ENCODE measurements around the gene SPATS2. TPM values are rescaled to one million over a fixed set of nuclear protein-coding genes. Genes with fewer than 3 reads are reported as not detected.
A peak's percentile ranks its signal among the peaks of the same experiment; 100 is the strongest.

The SPATS2 gene
- total RNA-seq, 1 experiment from 2014 or later: 74.2 TPM

- peak; percentile 88 for ATAC-seq
- peak within 1 kb of the TSS; percentile 34; the same call in 1 of the 2 replicates for H3K27ac ChIP-seq (ENCODE audit: low read depth, low read length)
- H3K9me3 ChIP-seq (ENCODE audit: control insufficient read depth in 1 of 2, insufficient read depth in 1 of 2, low read depth in 1 of 2, low read length in 2 of 2): no peaks in the 10 kb centered on the region
- RAD21 ChIA-PET (ENCODE audit: low non-redundant PET in 1 of 2, low total read pairs in 2 of 2, uncharacterized antibody in 2 of 2, unreplicated experiment in 2 of 2): no interaction called here
- peaks cover 13 to 38% of the 10 kb centered on the region in 2 experiments for H3K4me1 ChIP-seq (ENCODE audit: control insufficient read depth in 1 of 2, insufficient read depth in 2 of 2, low read length in 2 of 2)
- POLR2A ChIA-PET: interaction anchor here (0.5 to 0.7 kb wide), 2 partner anchors 40 to 182 kb away, joined by 3 to 4 read pairs; no protein-coding TSS in a partner anchor
- H3K9ac ChIP-seq (ENCODE audit: low read length): peak within 1 kb of the TSS; percentile 60
- TSS peak; percentile 69 for BruUV-seq (replicated peaks)
- CTCF ChIA-PET: interaction anchor here (0.6 to 2.2 kb wide), 7 partner anchors 10 to 390 kb away, joined by 3 to 11 read pairs (median 4); partner anchors contain the start of genes DNAJC22 and TROAP
- H3K36me3 ChIP-seq (ENCODE audit: control insufficient read depth in 1 of 2, insufficient read depth in 2 of 2, low read length in 2 of 2): no peaks in the 10 kb centered on the region
- DNase-seq (ENCODE audit: low read depth, low spot score): peak; percentile 33
- H2AFZ ChIP-seq (ENCODE audit: low read depth, low read length, poor library complexity, severe bottlenecking): peak within 1 kb of the TSS; percentile 99
- H3K4me3 ChIP-seq (replicated peaks in 1 of 2; ENCODE audit: low read depth in 1 of 2, low read length in 2 of 2): peak within 1 kb of the TSS; percentile 51 to 64
- H3K9me2 ChIP-seq (ENCODE audit: insufficient read depth): no peaks in the 10 kb centered on the region
- intact Hi-C loops (cut with micrococcal nuclease): no loop called here
- TF ChIP-seq EGR1 (IDR thresholded peaks at IDR 0.05; ENCODE audit: low read depth) (peak; percentile 90), CTCF (IDR thresholded peaks at IDR 0.05 in 2 of 3, conservative IDR thresholded peaks at IDR 0.05 in 1 of 3; ENCODE audit: borderline replicate concordance in 1 of 3, insufficient read depth in 1 of 3, low read depth in 2 of 3, low read length in 2 of 3) (peak; percentile 67 to 90 (median 90); a peak in 5 of 6 replicates), POLR2A (IDR thresholded peaks at IDR 0.05; ENCODE audit: borderline replicate concordance, extremely low read depth, insufficient read depth, insufficient read length) (peak; percentile 35), POLR2AphosphoS5 (IDR thresholded peaks at IDR 0.05; ENCODE audit: low read depth, low read length) (peak; percentile 81), RAD21 (IDR thresholded peaks at IDR 0.05; ENCODE audit: low read depth) (peak; percentile 49; the same call in 1 of the 2 replicates), CBX3 (IDR thresholded peaks at IDR 0.05; ENCODE audit: low read depth) (no peak), YY1 (IDR thresholded peaks at IDR 0.05; ENCODE audit: extremely low read depth, insufficient replicate concordance, low read depth, low read length) (peak; percentile 55), ZFX (IDR thresholded peaks at IDR 0.05) (no peak)
- TF ChIP-seq, protein P1, sequence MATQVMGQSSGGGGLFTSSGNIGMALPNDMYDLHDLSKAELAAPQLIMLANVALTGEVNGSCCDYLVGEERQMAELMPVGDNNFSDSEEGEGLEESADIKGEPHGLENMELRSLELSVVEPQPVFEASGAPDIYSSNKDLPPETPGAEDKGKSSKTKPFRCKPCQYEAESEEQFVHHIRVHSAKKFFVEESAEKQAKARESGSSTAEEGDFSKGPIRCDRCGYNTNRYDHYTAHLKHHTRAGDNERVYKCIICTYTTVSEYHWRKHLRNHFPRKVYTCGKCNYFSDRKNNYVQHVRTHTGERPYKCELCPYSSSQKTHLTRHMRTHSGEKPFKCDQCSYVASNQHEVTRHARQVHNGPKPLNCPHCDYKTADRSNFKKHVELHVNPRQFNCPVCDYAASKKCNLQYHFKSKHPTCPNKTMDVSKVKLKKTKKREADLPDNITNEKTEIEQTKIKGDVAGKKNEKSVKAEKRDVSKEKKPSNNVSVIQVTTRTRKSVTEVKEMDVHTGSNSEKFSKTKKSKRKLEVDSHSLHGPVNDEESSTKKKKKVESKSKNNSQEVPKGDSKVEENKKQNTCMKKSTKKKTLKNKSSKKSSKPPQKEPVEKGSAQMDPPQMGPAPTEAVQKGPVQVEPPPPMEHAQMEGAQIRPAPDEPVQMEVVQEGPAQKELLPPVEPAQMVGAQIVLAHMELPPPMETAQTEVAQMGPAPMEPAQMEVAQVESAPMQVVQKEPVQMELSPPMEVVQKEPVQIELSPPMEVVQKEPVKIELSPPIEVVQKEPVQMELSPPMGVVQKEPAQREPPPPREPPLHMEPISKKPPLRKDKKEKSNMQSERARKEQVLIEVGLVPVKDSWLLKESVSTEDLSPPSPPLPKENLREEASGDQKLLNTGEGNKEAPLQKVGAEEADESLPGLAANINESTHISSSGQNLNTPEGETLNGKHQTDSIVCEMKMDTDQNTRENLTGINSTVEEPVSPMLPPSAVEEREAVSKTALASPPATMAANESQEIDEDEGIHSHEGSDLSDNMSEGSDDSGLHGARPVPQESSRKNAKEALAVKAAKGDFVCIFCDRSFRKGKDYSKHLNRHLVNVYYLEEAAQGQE (IDR thresholded peaks at IDR 0.05; ENCODE audit: low read depth): no peak
- H4K20me1 ChIP-seq (ENCODE audit: insufficient read depth): no peaks in the 10 kb centered on the region
- H3K27me3 ChIP-seq (ENCODE audit: insufficient read depth, low read length): no peaks in the 10 kb centered on the region
- no peaks in the 10 kb centered on the region for H3K79me2 ChIP-seq (ENCODE audit: insufficient read depth, low read length)
- peak within 1 kb of the TSS; percentile 93 for H3K4me2 ChIP-seq (ENCODE audit: low read length)
These were observed 30.3 kb upstream of the SPATS2 start, which contains the start of gene C1QL4 for GRCh38 chr12:49336645-49337584. C1QL4 (minus strand) TSS chr12:49337188; CDS start chr12:49336477, 711 bp downstream.
